Rectal smooth muscle tissue (tissue), 1 donor: ENCODE results near the gene RUNX1.

Experiments
- H3K27ac ChIP-seq: one replicate; pipeline ENCODE4 v1.7.0; 2013; ENCODE audit warnings: low read depth, low read length, inconsistent platforms
- H3K27me3 ChIP-seq: one replicate; pipeline ENCODE4 v1.7.0; 2013; ENCODE audit warnings: low read length; ENCODE audit not compliant: control insufficient read depth, insufficient read depth
- H3K36me3 ChIP-seq: one replicate; pipeline ENCODE4 v1.7.0; 2013; ENCODE audit warnings: low read length; ENCODE audit not compliant: control insufficient read depth, insufficient read depth
- H3K4me1 ChIP-seq: one replicate; pipeline ENCODE4 v1.7.0; 2013; ENCODE audit warnings: low read length; ENCODE audit not compliant: control insufficient read depth, insufficient read depth
- H3K4me3 ChIP-seq: one replicate; pipeline ENCODE4 v1.7.0; 2013; ENCODE audit warnings: low read length
- H3K9ac ChIP-seq: one replicate; pipeline ENCODE4 v1.7.0; 2013; ENCODE audit warnings: low read length

The RUNX1 gene

DNA sequence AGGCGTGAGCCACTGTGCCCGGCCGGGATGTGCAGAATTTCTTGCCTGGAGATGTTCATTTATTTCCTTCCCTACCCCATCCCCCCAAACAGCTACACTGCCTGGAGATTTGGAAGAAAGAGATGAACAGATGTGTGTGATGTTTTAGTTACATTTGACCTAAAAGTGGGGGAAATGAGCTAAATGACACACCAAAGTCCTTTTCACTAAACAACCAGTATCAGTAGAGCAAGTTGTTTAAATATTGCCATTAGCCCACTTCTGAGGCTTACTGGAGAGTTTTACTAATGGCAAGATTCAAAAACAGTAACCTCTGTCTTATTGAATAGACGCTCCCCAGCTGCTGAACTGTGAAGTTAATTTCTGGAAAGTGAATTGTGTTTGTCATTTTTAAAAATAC lies 100.1 kb downstream of the RUNX1 start:
- Histone ChIP-seq H3K4me1 (no peaks in the 10 kb centered on the region), H3K36me3 (no peaks in the 10 kb centered on the region), H3K27me3 (no peaks in the 10 kb centered on the region), H3K27ac (no peak overlapping the region), H3K9ac (no peak overlapping the region), H3K4me3 (no peak overlapping the region)

DNA sequence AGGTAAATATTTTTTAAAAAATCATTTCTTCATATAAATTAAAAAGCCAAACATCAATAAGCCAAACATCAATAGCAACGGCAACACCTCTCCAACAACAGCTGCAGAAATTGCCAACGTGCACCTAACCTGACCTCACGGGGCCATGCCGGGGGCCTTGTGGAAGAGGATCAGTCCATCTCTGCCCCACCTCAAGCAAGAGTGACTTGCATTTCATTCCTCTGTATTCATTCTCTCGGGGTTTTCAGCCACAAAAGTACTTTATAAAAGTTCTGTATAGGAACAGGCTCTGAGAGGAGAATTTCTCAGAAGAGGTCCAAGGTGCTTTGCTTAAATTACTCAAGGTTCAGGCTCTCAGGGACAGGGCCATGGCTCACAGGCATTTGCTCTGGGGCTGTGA lies 100.9 kb downstream of the RUNX1 start:
- Histone ChIP-seq H3K4me1 (no peaks in the 10 kb centered on the region), H3K9ac (no peak overlapping the region), H3K27me3 (no peaks in the 10 kb centered on the region), H3K27ac (no peak overlapping the region), H3K36me3 (no peaks in the 10 kb centered on the region), H3K4me3 (no peak overlapping the region)

DNA sequence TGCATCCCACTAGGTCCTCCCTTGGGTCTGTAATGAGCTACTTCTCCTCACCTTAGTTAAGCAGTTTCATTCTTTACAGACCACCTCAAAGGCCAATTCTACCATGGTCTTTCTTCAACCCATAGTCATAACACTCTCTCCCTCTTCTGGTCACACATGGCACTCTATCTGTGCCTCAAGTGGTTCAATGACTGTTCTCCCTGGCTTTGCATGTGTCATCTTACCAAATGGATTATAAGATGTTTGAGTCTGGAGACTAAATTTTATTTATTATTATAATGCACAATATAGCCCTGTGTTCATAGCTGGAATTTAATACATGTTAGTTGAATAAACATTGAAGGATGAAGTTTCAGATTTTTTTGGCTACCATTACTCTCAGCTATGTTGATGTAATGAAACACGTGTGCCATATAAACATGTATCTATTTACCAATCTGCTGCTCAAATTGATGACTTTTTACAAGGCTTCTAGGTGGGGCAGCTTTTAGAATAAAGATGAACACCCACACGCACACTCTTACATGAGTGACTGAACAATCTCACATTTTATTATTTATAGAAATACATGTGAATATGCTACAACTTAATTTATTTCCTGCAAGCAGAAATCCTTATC lies 102.1 kb downstream of the RUNX1 start:
- Histone ChIP-seq H3K27me3 (no peaks in the 10 kb centered on the region), H3K36me3 (no peaks in the 10 kb centered on the region), H3K4me1 (no peaks in the 10 kb centered on the region), H3K4me3 (no peak overlapping the region), H3K27ac (no peak overlapping the region), H3K9ac (no peak overlapping the region)

DNA sequence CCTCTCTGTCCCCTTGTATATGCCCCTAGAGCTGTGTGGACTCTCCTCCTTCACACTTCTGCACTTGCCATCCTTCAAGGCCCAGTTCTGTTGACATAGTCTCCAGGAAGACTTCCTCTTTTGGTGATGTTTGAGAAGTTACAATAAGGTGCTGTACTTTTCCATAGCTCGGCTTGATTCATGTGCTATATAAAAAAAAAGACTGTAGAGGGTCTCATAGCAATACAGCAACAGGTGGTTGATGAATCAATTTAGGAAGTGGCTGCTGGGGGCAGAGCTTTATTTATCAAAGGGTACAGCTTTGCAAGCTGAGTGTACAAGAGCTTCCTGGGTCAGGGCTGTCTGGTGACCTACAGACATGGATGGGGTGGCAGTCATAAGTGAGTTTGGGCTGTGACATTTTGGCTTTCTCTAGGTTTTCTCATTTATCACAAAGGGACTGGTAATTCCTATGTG lies 102.7 kb downstream of the RUNX1 start:
- Histone ChIP-seq H3K36me3 (no peaks in the 10 kb centered on the region), H3K27ac (no peak overlapping the region), H3K9ac (no peak overlapping the region), H3K4me1 (no peaks in the 10 kb centered on the region), H3K4me3 (no peak overlapping the region), H3K27me3 (no peaks in the 10 kb centered on the region)

DNA sequence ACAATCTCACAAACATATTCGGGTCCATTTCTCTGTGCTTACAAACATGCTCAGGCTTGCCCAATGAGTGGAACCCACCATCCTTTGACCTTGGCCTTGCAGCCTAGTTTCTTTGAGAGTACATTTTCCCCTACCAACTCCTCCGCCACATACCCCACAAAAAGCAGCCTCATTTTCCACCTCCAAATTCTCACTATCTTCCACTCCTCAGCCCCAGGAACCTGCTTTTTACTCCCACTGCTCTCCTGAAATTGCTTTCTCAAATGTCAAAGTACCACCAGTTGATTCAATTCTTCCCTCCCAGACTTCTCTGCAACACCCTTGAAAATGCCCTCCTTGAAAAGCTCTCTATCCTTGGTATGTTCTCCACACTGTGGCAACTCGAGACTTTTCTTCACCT lies 103.8 kb downstream of the RUNX1 start:
- H3K4me3 ChIP-seq = no peak overlapping the region
- H3K27me3 ChIP-seq = no peaks in the 10 kb centered on the region
- H3K36me3 ChIP-seq = no peaks in the 10 kb centered on the region
- H3K4me1 ChIP-seq = no peaks in the 10 kb centered on the region
- H3K27ac ChIP-seq = no peak overlapping the region
- no peak overlapping the region for H3K9ac ChIP-seq

DNA sequence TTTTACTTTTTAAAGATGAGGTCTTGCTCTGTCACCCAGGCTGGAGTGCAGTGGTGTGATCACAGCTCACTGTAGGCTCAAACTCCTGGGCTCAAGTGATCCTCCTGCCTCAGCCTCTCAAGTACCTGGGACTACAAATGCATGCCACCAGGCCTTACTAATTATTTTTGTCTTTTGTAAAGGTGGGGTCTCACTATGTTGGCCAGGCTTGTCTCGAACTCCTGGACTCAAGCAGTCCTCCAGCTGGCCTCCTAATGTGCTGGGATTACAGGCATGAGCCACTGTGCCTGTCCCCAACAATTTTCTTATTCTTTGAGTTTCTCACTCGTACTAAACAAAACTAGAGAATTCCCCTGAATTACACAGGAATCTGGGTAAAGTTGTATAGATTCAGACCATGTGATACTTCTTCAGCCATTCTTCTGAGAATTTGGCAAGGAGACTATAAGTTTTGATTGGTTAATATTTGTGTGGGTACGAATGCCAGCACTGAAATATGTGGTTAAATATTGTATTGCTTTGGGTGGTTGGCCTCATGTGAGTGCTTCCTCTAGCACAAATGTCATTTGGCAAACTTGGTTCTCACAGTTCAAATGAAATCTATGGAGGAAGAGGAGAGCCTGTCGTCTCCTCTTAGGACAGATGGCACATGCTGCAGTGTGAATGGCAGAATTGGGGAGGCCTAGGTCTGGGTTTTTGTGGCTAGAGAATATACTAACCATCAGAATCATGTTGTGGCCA lies 104.9 kb downstream of the RUNX1 start:
- Histone ChIP-seq H3K4me1 (no peaks in the 10 kb centered on the region), H3K27me3 (no peaks in the 10 kb centered on the region), H3K36me3 (no peaks in the 10 kb centered on the region), H3K4me3 (no peak overlapping the region), H3K9ac (no peak overlapping the region), H3K27ac (no peak overlapping the region)

DNA sequence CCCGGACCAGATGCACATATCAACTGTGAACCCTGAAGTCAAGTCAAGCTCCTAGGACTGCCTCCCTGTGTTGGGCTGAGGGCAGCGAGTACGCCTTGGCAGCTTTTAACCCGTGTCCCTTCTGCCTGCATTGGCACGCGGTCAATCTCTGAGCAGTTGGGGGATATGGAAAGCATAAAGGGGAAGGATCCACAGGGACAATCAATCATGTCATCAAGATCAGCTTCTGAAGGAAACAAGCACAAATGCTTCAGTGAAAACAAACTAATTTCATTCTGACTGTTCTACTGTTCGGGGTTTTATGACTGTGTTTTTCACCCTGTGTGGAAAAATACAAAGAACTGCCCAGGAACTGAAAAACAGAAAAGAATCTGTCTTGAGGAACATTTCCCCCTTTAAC lies 106.2 kb downstream of the RUNX1 start:
- H3K4me3 ChIP-seq = no peak overlapping the region
- H3K27ac ChIP-seq = no peak overlapping the region
- no peaks in the 10 kb centered on the region for H3K4me1 ChIP-seq

DNA sequence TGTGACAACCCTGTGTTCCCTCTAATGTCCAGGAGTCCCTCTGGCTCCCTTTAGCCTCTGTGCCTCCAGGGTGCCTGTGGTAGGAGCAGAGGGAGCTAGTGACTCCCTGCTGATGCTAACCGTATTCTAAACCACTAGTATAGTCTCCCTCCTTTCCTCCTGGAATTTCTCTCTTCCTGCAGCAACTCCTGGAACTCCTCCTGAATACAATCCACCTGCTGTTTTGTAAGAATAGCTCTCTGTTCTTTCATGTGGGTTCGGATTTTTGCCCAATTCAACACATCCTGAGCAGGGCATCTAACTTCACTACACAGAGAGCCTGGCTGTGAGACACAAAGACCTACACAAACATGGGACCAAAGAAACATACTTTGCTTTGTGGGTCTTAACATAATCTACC lies 107.9 kb downstream of the RUNX1 start:
- no peak overlapping the region for H3K4me3 ChIP-seq
- no peaks in the 10 kb centered on the region for H3K4me1 ChIP-seq
- H3K27ac ChIP-seq = no peak overlapping the region
- H3K36me3 ChIP-seq = no peaks in the 10 kb centered on the region
- no peak overlapping the region for H3K9ac ChIP-seq
- no peaks in the 10 kb centered on the region for H3K27me3 ChIP-seq

More for the DNA sequence above, 106.2 kb downstream of the RUNX1 start:
- Histone ChIP-seq H3K27me3 (no peaks in the 10 kb centered on the region), H3K36me3 (no peaks in the 10 kb centered on the region), H3K9ac (no peak overlapping the region)

DNA sequence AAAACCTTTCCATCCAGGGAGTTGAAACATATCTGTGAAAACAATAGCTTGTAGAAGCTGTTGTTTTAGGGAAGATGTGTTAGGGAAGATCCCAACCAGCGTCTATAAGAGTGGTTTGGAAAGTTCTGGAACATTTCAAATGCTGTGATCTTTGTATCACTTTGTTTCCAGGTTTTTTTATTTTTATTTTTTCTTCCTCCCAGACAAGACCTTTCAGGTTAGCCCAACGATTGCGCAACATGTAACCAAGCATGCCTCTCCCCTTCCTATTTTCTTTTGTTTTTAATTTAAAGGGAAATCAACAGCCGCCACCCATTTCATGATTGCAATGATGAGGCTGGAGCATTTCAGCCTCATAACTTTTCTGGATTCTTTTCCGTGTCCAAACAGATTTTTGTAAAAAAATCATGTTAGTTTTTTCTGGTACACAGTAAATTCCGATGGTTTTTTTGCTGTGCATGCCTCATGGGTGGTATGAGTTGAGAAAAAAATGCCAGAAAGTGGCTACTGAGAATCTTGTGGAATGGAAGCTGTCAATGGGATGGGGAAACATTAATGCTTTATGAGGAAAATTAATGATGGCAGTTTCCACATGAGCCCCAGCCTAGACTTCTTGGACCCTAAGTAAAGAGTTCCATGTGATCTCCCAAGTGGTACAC lies 109.3 kb downstream of the RUNX1 start:
- Histone ChIP-seq H3K36me3 (no peaks in the 10 kb centered on the region), H3K27ac (no peak overlapping the region), H3K4me1 (no peaks in the 10 kb centered on the region), H3K27me3 (no peaks in the 10 kb centered on the region), H3K9ac (no peak overlapping the region), H3K4me3 (no peak overlapping the region)

DNA sequence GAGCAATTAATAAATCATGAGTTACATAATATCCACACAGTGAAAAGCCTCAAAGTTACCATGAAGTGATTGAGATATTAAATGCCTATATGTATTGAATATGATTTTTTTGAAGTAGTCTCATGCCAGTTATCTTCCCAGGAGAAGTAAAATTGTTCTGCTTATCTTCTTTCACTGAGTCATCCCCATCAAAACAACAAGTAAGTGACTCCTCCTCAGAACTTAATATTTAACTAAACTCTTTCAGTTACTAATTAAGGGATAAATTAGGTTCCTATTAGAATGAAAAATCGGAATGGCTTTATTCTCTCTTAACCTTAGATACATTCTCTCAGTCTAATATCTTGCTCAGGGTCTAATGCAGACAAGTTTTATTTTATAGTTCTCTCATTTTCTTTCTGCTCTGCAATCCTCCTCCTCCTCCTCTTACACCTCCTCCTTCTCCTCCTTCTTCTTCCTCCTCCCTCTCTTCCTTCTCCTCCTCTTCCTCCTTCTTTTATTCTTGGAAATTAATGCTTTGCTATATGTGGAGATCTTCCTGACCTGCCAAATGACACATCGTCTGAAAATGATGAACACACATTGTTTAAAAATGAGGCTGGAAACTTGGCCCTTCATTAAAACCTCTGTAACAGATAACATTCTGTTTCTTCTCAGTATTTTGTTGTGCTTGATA lies 110.9 kb downstream of the RUNX1 start:
- Histone ChIP-seq H3K4me1 (no peaks in the 10 kb centered on the region), H3K36me3 (no peaks in the 10 kb centered on the region), H3K27me3 (no peaks in the 10 kb centered on the region), H3K27ac (no peak overlapping the region), H3K4me3 (no peak overlapping the region), H3K9ac (no peak overlapping the region)

DNA sequence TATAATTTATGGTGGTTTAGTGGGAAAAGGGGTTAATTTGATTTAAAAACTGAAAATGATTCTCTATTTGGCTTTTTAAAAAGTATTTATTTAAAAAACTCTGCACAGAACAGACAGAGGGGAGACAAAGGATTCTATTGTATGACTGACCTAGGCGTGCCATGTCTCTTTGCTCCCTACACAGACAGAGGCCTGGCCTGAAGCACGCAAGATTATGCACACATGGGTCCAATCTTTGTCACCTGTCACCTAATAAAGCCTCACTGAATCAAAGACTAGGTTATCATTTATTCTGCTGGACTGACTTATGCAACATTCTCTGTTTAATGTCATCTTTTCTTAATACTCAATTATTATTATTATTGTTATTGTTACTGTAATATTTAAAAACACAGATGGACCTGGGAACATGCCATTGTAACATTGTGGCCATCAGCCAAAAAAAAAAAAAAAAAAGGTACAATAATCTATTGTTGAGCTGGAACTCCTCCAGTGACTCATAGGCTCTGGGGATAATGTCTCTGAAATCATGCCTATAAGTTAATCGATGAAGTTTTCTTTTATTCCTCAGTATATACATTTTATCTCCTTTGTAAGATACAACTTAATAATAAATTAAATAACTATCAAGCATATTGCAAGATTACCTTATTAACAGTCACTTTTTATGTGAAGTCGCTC lies 112.1 kb downstream of the RUNX1 start:
- H3K27ac ChIP-seq = no peak overlapping the region
- H3K27me3 ChIP-seq = no peaks in the 10 kb centered on the region
- H3K36me3 ChIP-seq = no peaks in the 10 kb centered on the region
- no peak overlapping the region for H3K4me3 ChIP-seq
- no peaks in the 10 kb centered on the region for H3K4me1 ChIP-seq
- H3K9ac ChIP-seq = no peak overlapping the region

DNA sequence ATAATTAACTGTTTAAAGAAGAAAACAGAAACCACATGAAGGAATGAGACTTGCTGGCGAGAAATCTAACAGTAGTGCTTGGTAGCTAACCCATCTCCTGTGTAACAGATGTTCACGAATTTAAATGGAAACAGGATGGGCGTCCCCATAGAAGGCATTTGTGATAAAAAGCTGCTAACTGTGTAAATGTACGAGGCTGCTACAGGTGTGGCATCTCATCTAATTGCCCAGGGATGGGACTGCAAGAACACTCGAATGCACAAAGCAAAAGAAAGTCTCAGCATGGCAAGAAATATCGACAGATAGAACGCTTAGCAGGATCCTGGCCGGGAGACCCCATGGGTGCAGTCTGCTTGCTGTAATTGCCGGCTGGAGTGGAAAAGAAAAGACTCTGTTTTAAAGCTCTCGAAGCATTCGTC lies 112.7 kb downstream of the RUNX1 start:
- H3K36me3 ChIP-seq = no peaks in the 10 kb centered on the region
- H3K27me3 ChIP-seq = no peaks in the 10 kb centered on the region
- no peak overlapping the region for H3K27ac ChIP-seq
- no peak overlapping the region for H3K9ac ChIP-seq
- H3K4me1 ChIP-seq = no peaks in the 10 kb centered on the region
- H3K4me3 ChIP-seq = no peak overlapping the region
